CD8-positive, alpha-beta memory T cell (primary cell): ENCODE measurements around the gene PPM1L. TPM values are rescaled to one million over a fixed set of nuclear protein-coding genes. Genes with fewer than 3 reads are reported as not detected.

Source experiments
- CTCF ChIA-PET: fragments of 350-600 bp; sonication (Branson Sonifier 250); formaldehyde crosslinking; loops from one replicate; lab custom pipeline; 2021; ENCODE audit warnings: antibody characterized with exemption; lab: Charles Lee
- POLR2A ChIA-PET: fragments of 350-600 bp; sonication (Branson Sonifier 250); formaldehyde crosslinking; loops from one replicate; lab custom pipeline; 2021; ENCODE audit warnings: antibody characterized with exemption; lab: Charles Lee
- DNase-seq, 5 donors: peaks; one replicate each; pipeline versions ENCODE4 v3.0.0 to v3.0.0-alpha.2; 2020 to 2022; ENCODE audit warnings: mixed read lengths in 1 of 5
- H3K27ac ChIP-seq: one replicate; pipeline ENCODE4 v1.7.0; 2013; ENCODE audit warnings: low read depth, mild to moderate bottlenecking, low read length, moderate library complexity
- H3K27me3 ChIP-seq: 2 replicates; pipeline ENCODE4 v1.7.0; 2013; ENCODE audit warnings: low read length, mild to moderate bottlenecking; ENCODE audit not compliant: insufficient read depth, poor library complexity, severe bottlenecking
- H3K36me3 ChIP-seq: 2 replicates; pipeline ENCODE4 v1.7.0; 2013; ENCODE audit warnings: mild to moderate bottlenecking, low read length, moderate library complexity; ENCODE audit not compliant: insufficient read depth
- H3K4me1 ChIP-seq: 2 replicates; pipeline ENCODE4 v1.7.0; 2013; ENCODE audit warnings: mild to moderate bottlenecking, low read length, moderate library complexity; ENCODE audit not compliant: insufficient read depth
- H3K4me3 ChIP-seq: 2 replicates; pipeline ENCODE4 v1.7.0; 2013; ENCODE audit warnings: mild to moderate bottlenecking, low read length
- H3K9me3 ChIP-seq: 2 replicates; pipeline ENCODE4 v1.7.0; 2013; ENCODE audit warnings: mild to moderate bottlenecking, low read length
- H3K27ac Mint-ChIP-seq, 8 donors: one replicate each; pipeline ENCODE4 v1.8.0; 2020 to 2021; ENCODE audit warnings: mixed read lengths in 8 of 8, mild to moderate bottlenecking in 6 of 8, inconsistent platforms in 3 of 8, moderate library complexity in 3 of 8
- H3K27me3 Mint-ChIP-seq, 2 donors: one replicate each; pipeline ENCODE4 v1.8.0; 2020 to 2021; ENCODE audit warnings: mixed read lengths in 2 of 2, mild to moderate bottlenecking in 1 of 2, moderate library complexity in 1 of 2
- H3K36me3 Mint-ChIP-seq, 3 donors: one replicate each; pipeline ENCODE4 v1.8.0; 2020 to 2021; ENCODE audit warnings: mixed read lengths in 3 of 3, inconsistent platforms in 1 of 3, mild to moderate bottlenecking in 1 of 3
- H3K4me1 Mint-ChIP-seq, 3 donors: one replicate each; pipeline ENCODE4 v1.8.0; 2020 to 2021; ENCODE audit warnings: mixed read lengths in 3 of 3, inconsistent platforms in 1 of 3, mild to moderate bottlenecking in 1 of 3
- H3K4me3 Mint-ChIP-seq, 7 donors: one replicate each; pipeline ENCODE4 v1.8.0; 2020 to 2021; ENCODE audit warnings: mixed read lengths in 7 of 7, mild to moderate bottlenecking in 6 of 7, moderate library complexity in 4 of 7, inconsistent platforms in 2 of 7
- H3K9me3 Mint-ChIP-seq, 5 donors: one replicate each; pipeline ENCODE4 v1.8.0; 2020 to 2022; ENCODE audit warnings: mixed read lengths in 5 of 5, mild to moderate bottlenecking in 3 of 5, moderate library complexity in 2 of 5, inconsistent platforms in 1 of 5
- polyA plus RNA-seq: library from polyadenylated mRNA; unstranded; fragments of 300-500 nt; fragmentation: Illumina TruSeq; gene quantifications from one replicate; pipeline ENCODE4 v1.2.3, GENCODE V29; 2021
- total RNA-seq, 2 experiments: library from RNA; stranded (reverse); gene quantifications; one replicate each; pipeline ENCODE4 v1.2.3, GENCODE V29; 2021

PPM1L gene
- total and polyA plus RNA-seq, 3 experiments from 2014 or later = 1.3 to 4.4 (median 3.8) TPM

DNA sequence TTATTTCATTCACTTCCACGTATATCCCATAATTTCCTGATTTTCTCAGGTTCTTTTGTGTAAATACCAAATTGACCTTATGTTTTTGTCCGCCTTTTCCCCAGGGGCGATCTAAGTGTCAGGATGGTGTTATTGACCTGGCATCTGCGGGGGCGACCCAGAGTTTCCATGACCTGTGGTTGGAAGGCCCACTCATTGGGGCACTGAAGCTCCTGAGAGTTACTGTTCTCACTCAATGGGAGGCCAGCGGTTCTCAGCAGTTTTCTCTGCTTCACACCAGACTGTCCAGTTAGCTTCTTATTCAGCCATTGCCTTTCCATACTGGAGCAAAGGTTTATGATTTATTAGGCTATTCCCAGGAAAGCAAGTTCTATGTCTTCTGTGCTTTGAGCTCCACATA, 295.8 kb downstream of the PPM1L start:
- peaks cover 0 to 25% (median 12%) of the 10 kb centered on the region in 5 donors for H3K9me3 Mint-ChIP-seq
- no peak overlapping the region for H3K4me3 Mint-ChIP-seq

DNA sequence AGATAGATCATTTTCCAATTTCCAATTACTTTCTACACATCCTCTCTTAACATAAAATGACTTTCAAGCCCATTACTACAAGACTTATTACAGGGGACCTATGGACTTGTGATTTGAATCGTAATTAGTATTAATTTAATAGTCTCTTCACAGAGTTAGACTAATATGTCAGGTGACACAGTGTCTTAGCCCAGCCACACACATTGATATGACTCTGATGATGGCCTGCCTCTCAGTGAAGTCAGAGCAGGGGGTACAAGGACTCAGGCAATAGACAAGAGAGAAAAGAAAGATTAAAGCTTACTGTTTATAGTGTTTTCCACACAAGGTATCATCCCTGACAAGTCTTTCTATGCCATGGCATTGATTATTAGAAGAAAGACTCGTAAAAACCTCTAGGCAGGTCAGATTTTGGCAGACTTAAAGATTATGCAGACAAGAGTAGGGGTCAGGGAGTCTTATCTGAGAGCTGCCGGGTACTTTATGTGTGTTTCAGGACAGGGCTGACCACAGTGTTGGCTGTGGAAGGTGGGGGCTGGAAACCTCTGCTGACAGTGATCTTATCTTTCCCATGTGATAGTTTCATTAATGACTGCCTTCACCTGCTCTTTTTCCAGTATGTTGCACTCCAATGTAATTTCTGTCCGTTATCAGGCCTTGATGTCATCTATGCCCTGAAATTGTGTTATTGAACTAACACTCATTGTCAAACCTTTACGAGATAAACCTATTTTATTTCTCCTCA, 299.0 kb downstream of the PPM1L start:
- Mint-ChIP-seq H3K4me1 (no peaks in the 10 kb centered on the region), H3K4me3 (no peak overlapping the region), H3K27me3 (peaks cover 0 to under 1% of the 10 kb centered on the region in 2 donors), H3K27ac (no peak overlapping the region), H3K36me3 (peaks cover 0 to 2% (median 0%) of the 10 kb centered on the region in 3 donors), H3K9me3 (peaks cover 0 to 6% (median under 1%) of the 10 kb centered on the region in 5 donors)
- Histone ChIP-seq H3K9me3 (no peaks in the 10 kb centered on the region), H3K36me3 (no peaks in the 10 kb centered on the region), H3K4me3 (no peak overlapping the region), H3K27ac (no peak overlapping the region), H3K4me1 (no peaks in the 10 kb centered on the region), H3K27me3 (no peaks in the 10 kb centered on the region)
- ChIA-PET CTCF (no interaction called here), POLR2A (no interaction called here)
- DNase-seq = no peak

More for the DNA sequence above, 295.8 kb downstream of the PPM1L start:
- H3K27ac ChIP-seq = no peak overlapping the region
- Mint-ChIP-seq H3K27ac (no peak overlapping the region), H3K27me3 (peaks cover 0 to 2% of the 10 kb centered on the region in 2 donors), H3K36me3 (no peaks in the 10 kb centered on the region), H3K4me1 (no peaks in the 10 kb centered on the region)
- H3K36me3 ChIP-seq = no peaks in the 10 kb centered on the region
- no peaks in the 10 kb centered on the region for H3K4me1 ChIP-seq
- no peak for DNase-seq
- POLR2A ChIA-PET = no interaction called here
- CTCF ChIA-PET = no interaction called here
- no peak overlapping the region for H3K4me3 ChIP-seq
- no peaks in the 10 kb centered on the region for H3K27me3 ChIP-seq
- H3K9me3 ChIP-seq = no peaks in the 10 kb centered on the region

DNA sequence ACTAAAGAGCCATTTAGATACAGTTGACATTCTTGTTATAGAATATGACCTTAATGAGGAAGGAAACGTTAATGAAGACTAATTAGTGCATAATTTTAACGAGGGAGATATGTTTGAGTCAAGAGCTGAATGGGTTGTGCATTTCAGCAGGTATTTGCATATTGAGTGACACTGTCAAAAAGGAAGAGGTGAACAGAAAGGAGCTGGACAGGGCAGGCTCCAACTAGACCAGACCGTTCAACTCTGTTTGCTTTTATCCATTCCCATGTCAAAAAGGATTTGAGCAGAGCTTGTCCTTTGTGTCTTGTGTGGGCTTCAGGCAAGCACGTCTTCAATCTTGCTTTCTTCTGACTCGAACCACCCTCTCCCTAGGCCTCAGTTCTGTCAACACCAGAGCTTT, 308.4 kb downstream of the PPM1L start:
- Histone ChIP-seq H3K27ac (no peak overlapping the region), H3K4me1 (no peaks in the 10 kb centered on the region), H3K27me3 (no peaks in the 10 kb centered on the region), H3K36me3 (no peaks in the 10 kb centered on the region), H3K4me3 (no peak overlapping the region), H3K9me3 (no peaks in the 10 kb centered on the region)
- H3K4me3 Mint-ChIP-seq = no peak overlapping the region
- no peak for DNase-seq
- no peaks in the 10 kb centered on the region for H3K4me1 Mint-ChIP-seq
- no peaks in the 10 kb centered on the region for H3K27me3 Mint-ChIP-seq
- H3K27ac Mint-ChIP-seq = no peak overlapping the region
- POLR2A ChIA-PET = no interaction called here
- H3K9me3 Mint-ChIP-seq = peaks cover 0 to 2% (median 0%) of the 10 kb centered on the region in 5 donors
- peaks cover 0 to 7% (median 5%) of the 10 kb centered on the region in 3 donors for H3K36me3 Mint-ChIP-seq
- CTCF ChIA-PET = no interaction called here

DNA sequence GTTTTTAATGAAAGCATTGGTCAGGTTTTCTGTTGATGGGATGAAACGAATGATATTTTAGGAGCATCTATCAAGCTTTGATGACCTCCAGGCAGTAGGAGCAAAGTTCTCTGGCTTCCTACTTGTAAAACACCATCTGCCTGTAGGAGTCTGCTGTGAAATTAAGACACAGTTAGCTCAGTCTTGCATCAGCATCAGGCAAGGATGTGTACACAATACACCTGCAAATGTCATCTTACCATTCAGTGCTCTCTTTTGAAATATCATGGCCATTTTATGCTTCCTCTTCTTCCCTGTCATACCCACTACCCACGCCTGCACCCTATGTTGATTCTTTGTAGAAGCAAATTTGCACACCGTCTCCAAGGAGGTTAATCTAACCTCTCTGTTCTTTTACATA, 310.9 kb downstream of the PPM1L start:
- POLR2A ChIA-PET = no interaction called here
- Mint-ChIP-seq H3K27me3 (no peaks in the 10 kb centered on the region), H3K36me3 (peaks cover 0 to 12% (median 3%) of the 10 kb centered on the region in 3 donors), H3K9me3 (peaks cover 0 to 2% (median 0%) of the 10 kb centered on the region in 5 donors), H3K4me1 (no peaks in the 10 kb centered on the region), H3K4me3 (no peak overlapping the region), H3K27ac (no peak overlapping the region)
- H3K4me1 ChIP-seq = no peaks in the 10 kb centered on the region
- DNase-seq = no peak
- H3K9me3 ChIP-seq = no peaks in the 10 kb centered on the region
- CTCF ChIA-PET = no interaction called here
- H3K27me3 ChIP-seq = no peaks in the 10 kb centered on the region
- no peak overlapping the region for H3K4me3 ChIP-seq
- H3K36me3 ChIP-seq = no peaks in the 10 kb centered on the region
- no peak overlapping the region for H3K27ac ChIP-seq

DNA sequence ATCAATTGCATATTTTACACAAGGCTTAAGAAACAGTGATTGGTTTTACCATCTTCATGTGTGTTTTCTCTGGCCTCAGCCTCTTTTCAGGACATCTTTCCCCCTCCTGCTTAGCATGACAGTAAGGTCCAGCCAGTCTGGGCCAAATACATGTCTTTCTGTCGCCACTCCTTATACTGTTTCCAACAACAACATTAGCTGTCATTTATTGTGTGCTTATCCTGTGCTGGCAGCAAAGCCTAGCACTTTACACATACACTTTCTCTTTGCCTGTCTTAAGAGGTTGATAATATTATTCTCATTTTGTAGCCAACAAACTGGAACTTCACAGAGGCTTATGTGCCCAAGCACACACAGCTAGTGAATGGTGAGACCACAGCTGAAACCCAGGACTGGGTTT, 311.3 kb downstream of the PPM1L start:
- Histone ChIP-seq H3K27ac (no peak overlapping the region), H3K4me1 (no peaks in the 10 kb centered on the region), H3K4me3 (no peak overlapping the region), H3K36me3 (no peaks in the 10 kb centered on the region), H3K9me3 (no peaks in the 10 kb centered on the region), H3K27me3 (no peaks in the 10 kb centered on the region)
- no peak overlapping the region for H3K4me3 Mint-ChIP-seq
- no peak overlapping the region for H3K27ac Mint-ChIP-seq
- peaks cover 0 to 12% (median 3%) of the 10 kb centered on the region in 3 donors for H3K36me3 Mint-ChIP-seq
- no peaks in the 10 kb centered on the region for H3K9me3 Mint-ChIP-seq
- no peak for DNase-seq
- POLR2A ChIA-PET = no interaction called here
- H3K27me3 Mint-ChIP-seq = no peaks in the 10 kb centered on the region
- CTCF ChIA-PET = no interaction called here
- no peaks in the 10 kb centered on the region for H3K4me1 Mint-ChIP-seq

DNA sequence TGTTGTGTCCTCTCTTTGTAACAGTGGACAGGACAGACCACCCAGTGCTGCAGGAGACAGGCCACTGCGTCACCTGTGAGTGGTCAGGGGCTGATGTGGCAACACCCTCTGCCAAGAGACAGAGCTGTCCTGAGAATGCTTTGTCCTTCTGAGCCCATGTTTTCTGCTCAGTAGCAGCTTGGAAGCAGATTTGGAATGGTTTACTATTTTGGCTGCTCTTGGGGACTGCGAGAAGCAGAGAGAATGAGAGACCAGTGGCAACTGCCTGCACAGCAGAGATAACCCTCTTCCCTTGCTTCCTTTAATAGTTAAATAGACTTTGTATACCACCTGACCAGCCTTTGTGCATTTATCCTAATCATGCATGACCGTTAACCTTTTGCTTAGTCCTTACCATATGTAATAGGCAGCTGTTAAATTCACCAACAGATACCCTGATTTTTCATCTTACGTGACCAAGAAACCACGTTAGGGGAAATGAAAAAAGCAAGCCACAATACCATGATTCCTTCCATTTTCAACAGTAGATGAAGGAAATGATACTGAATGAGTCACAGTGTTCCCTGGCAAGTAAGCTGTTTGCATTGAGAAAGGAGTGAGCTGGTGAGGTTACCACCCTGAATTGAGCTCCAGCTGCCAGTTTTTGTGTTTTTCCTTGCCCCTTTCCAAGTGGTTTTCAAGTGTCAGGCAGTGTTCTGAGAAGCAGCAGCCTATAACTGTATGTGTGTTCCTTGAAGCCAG, 313.6 kb downstream of the PPM1L start:
- Histone ChIP-seq H3K36me3 (no peaks in the 10 kb centered on the region), H3K4me3 (no peak overlapping the region), H3K27me3 (no peaks in the 10 kb centered on the region), H3K9me3 (no peaks in the 10 kb centered on the region), H3K27ac (no peak overlapping the region), H3K4me1 (no peaks in the 10 kb centered on the region)
- no peaks in the 10 kb centered on the region for H3K9me3 Mint-ChIP-seq
- CTCF ChIA-PET = no interaction called here
- no peak overlapping the region for H3K4me3 Mint-ChIP-seq
- peak overlapping the region in 1 of 8 donors; percentile 15 for H3K27ac Mint-ChIP-seq
- H3K4me1 Mint-ChIP-seq = no peaks in the 10 kb centered on the region
- POLR2A ChIA-PET = no interaction called here
- no peak for DNase-seq
- H3K27me3 Mint-ChIP-seq = no peaks in the 10 kb centered on the region
- peaks cover 0 to 9% (median 3%) of the 10 kb centered on the region in 3 donors for H3K36me3 Mint-ChIP-seq

DNA sequence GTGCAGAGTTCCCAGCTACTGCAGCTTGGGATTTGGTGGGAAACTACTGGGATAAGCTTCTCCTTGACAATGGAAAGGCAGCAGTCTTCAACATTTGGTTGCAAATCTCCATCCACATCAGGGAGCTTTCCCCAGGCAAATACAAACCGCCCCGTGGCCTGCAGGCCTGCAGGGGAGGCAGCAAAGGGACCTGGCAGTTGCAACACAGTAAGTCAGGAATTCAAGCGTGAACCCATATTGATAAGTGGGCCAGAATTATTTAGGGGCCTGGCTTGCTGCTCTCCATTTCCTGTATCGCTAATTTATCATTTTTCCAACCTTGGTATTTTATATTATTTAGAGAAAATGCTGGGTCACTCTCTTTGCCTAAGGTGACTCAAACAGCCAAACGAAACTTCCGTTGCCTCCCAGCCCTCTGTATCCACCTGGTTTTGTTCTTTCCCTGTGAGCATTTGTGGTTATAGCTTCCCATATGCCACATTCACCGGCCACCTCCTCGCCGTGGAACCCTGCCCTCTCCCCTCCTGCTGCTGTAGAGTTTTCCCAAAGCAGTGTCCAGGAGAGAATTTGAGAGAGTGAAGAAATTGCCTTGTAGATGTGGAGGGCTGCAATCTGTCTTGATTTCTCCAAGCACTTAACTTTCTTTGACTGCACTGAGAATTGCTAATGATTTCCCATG, 314.4 kb downstream of the PPM1L start:
- DNase-seq = no peak
- Histone ChIP-seq H3K4me3 (no peak overlapping the region), H3K36me3 (no peaks in the 10 kb centered on the region), H3K27me3 (no peaks in the 10 kb centered on the region), H3K4me1 (no peaks in the 10 kb centered on the region), H3K9me3 (no peaks in the 10 kb centered on the region), H3K27ac (no peak overlapping the region)
- H3K4me1 Mint-ChIP-seq = no peaks in the 10 kb centered on the region
- peak overlapping the region in 1 of 8 donors; percentile 15 for H3K27ac Mint-ChIP-seq
- H3K4me3 Mint-ChIP-seq = no peak overlapping the region
- peaks cover 0 to 9% (median 3%) of the 10 kb centered on the region in 3 donors for H3K36me3 Mint-ChIP-seq
- no peaks in the 10 kb centered on the region for H3K27me3 Mint-ChIP-seq
- no peaks in the 10 kb centered on the region for H3K9me3 Mint-ChIP-seq
- CTCF ChIA-PET = no interaction called here
- POLR2A ChIA-PET = no interaction called here
